Natural killer cell (primary cell): ENCODE measurements around the gene TRAPPC8. TPM values are rescaled to one million over a fixed set of nuclear protein-coding genes. Genes with fewer than 3 reads are reported as not detected.

Experiments used
- ATAC-seq, 3 donors: fragments of 150-1000 bp in 2 of 3; fragments of 200-7000 bp in 1 of 3; cut with Tn5 transposase; 1 replicate in 1 of 3; 2 replicates in 2 of 3; pipeline ENCODE4 v1.10.0; 2021; ENCODE audit warnings: mild to moderate bottlenecking in 2 of 3, moderate library complexity in 2 of 3
- DNase-seq, 2 donors: peaks; one replicate each; pipeline versions ENCODE4 v3.0.0 to v3.0.0-alpha.2; 2013 to 2021; ENCODE audit warnings: mixed read lengths in 1 of 2
- H3K27ac ChIP-seq: one replicate; pipeline ENCODE4 v1.5.1; 2013; ENCODE audit warnings: mild to moderate bottlenecking, low read length
- H3K27me3 ChIP-seq: one replicate; pipeline ENCODE4 v1.6.1; 2013; ENCODE audit warnings: low read length; ENCODE audit not compliant: control insufficient read depth, insufficient read depth
- H3K36me3 ChIP-seq: one replicate; pipeline ENCODE4 v1.6.1; 2013; ENCODE audit warnings: low read length; ENCODE audit not compliant: control insufficient read depth, insufficient read depth
- H3K4me1 ChIP-seq: one replicate; pipeline ENCODE4 v1.6.1; 2013; ENCODE audit warnings: low read length; ENCODE audit not compliant: control insufficient read depth, insufficient read depth
- H3K4me3 ChIP-seq: one replicate; pipeline ENCODE4 v1.5.1; 2013; ENCODE audit warnings: low read length
- H3K9me3 ChIP-seq: one replicate; pipeline ENCODE4 v1.6.1; 2013; ENCODE audit warnings: low read length; ENCODE audit not compliant: control insufficient read depth, insufficient read depth
- H3K27ac Mint-ChIP-seq, 2 donors: one replicate each; pipeline ENCODE4 v1.8.0; 2022; ENCODE audit warnings: mild to moderate bottlenecking in 2 of 2, mixed read lengths in 2 of 2, moderate library complexity in 1 of 2
- H3K27me3 Mint-ChIP-seq, 2 donors: one replicate each; pipeline ENCODE4 v1.8.0; 2022; ENCODE audit warnings: low read depth in 2 of 2, mixed read lengths in 2 of 2
- H3K36me3 Mint-ChIP-seq: one replicate; pipeline ENCODE4 v1.8.0; 2022; ENCODE audit warnings: mixed read lengths
- H3K4me1 Mint-ChIP-seq, 2 donors: one replicate each; pipeline ENCODE4 v1.8.0; 2022; ENCODE audit warnings: mixed read lengths in 2 of 2
- H3K4me3 Mint-ChIP-seq: one replicate; pipeline ENCODE4 v1.8.0; 2022; ENCODE audit warnings: mild to moderate bottlenecking, moderate library complexity, mixed read lengths
- H3K9me3 Mint-ChIP-seq, 2 donors: one replicate each; pipeline ENCODE4 v1.8.0; 2022; ENCODE audit warnings: mixed read lengths in 2 of 2
- WGBS: methylation state at CpG from one replicate; pipeline ENCODE4 v1.1.7; 2013; ENCODE audit warnings: missing lambda C conversion rate; ENCODE audit not compliant: insufficient coverage; 5-methylcytosine and 5-hydroxymethylcytosine counted together
- intact Hi-C: fragments of 100-400 bp; cut with micrococcal nuclease; formaldehyde crosslinking; loops from one replicate; pipeline ENCODE4 v1.14.2; 2022
- total RNA-seq, 4 donors: library from RNA; stranded (reverse); fragments of 120-200 nt in 1 of 4; gene quantifications; one replicate each; pipeline versions ENCODE4 v1.2.3 to v1.2.4, GENCODE V29; 2013 to 2022
- TF ChIP-seq, protein P1 (sequence below): fragments of 200-600 bp; IDR thresholded peaks from one replicate; pipeline ENCODE4 v1.8.0; 2022; ENCODE audit warnings: antibody characterized with exemption

TRAPPC8 gene, protein sequence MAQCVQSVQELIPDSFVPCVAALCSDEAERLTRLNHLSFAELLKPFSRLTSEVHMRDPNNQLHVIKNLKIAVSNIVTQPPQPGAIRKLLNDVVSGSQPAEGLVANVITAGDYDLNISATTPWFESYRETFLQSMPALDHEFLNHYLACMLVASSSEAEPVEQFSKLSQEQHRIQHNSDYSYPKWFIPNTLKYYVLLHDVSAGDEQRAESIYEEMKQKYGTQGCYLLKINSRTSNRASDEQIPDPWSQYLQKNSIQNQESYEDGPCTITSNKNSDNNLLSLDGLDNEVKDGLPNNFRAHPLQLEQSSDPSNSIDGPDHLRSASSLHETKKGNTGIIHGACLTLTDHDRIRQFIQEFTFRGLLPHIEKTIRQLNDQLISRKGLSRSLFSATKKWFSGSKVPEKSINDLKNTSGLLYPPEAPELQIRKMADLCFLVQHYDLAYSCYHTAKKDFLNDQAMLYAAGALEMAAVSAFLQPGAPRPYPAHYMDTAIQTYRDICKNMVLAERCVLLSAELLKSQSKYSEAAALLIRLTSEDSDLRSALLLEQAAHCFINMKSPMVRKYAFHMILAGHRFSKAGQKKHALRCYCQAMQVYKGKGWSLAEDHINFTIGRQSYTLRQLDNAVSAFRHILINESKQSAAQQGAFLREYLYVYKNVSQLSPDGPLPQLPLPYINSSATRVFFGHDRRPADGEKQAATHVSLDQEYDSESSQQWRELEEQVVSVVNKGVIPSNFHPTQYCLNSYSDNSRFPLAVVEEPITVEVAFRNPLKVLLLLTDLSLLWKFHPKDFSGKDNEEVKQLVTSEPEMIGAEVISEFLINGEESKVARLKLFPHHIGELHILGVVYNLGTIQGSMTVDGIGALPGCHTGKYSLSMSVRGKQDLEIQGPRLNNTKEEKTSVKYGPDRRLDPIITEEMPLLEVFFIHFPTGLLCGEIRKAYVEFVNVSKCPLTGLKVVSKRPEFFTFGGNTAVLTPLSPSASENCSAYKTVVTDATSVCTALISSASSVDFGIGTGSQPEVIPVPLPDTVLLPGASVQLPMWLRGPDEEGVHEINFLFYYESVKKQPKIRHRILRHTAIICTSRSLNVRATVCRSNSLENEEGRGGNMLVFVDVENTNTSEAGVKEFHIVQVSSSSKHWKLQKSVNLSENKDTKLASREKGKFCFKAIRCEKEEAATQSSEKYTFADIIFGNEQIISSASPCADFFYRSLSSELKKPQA (N-terminal part only)
- total RNA-seq = 10 to 100 TPM; 38.5 to 51.2 (median 41.4) TPM
- 93.2 TPM for total RNA-seq (2013)

DNA sequence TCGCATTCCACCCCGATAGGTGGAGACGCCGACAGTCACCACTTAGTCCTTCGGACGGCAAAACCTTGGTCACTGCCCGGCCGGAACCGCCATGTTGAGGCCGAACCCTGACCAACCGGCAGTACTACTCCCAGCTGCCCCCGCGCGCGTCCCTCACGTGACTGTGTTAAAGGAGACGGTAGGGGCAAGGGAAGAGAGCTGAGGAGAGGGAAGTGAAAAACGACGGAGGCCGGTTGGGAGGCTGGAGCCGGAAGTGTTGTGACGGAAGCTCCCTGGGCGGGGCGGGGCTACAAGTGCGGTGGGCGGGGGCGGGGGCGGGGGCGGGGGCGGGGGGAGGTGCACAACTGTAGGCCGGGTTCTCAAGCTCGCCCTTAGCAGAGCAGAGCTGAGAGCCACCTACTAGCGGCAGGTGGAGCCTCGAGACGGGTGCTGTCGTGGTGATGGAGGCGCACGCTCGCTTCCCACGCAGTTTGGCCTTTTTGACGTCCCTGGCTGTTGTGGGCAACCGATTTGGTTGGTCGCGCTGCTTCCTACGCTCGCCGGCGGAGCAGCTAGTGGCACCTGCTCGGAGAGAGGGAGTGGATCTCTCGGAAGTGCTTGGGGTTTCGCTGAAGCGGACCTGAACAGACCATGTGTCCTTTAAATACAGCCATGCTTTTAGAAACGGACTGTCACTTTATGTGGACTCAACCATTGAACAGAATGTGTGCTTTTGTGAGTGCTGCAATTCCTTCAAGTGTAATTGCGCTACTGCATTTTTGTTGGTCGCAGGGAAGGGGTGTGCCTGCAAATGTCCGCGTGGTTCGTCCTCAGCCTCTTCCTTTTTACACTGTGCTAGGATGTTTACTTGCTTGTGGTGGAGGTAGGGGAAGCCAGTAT lies at the start of gene TRAPPC8:
TSS of gene TRAPPC8 (minus strand) at position 130 of the 879 bp plus-strand sequence. CDS start 364 bp downstream, outside the sequence.
- H3K36me3 Mint-ChIP-seq = no peaks in the 10 kb centered on the region
- intact Hi-C loops = loop anchor here (1.0 to 5.0 kb wide), 5 partner anchors 75 to 529 kb away; partner anchors contain the start of genes GAREM1 and RNF125

DNA sequence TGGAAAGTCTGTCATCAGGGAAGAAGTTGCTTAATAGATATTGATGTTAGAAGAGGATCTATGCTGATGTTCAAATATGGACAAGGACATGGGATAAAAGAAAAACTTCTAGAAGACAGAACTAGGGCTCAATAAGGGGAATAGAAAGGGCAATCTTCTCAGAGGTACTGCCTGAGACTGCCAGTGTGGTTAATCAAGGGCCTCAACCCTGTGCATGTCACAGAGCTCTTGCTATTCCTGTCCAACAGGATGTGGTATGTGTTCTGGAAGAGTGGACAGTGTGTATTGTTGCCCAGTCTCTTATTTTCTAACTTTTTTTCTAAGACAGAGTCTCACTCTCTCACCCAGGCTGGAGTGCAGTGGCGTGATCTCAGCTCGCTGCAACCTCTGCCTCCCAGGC lies 47.9 kb upstream of the TRAPPC8 start:
- no peaks in the 10 kb centered on the region for H3K9me3 ChIP-seq
- H3K4me3 Mint-ChIP-seq = no peak overlapping the region
- intact Hi-C loops = no loop called here
- no peak overlapping the region for H3K4me3 ChIP-seq
- no peaks in the 10 kb centered on the region for H3K36me3 ChIP-seq
- no peaks in the 10 kb centered on the region for H3K36me3 Mint-ChIP-seq
- ATAC-seq (no peak), DNase-seq (no peak)
- peaks cover 2% of the 10 kb centered on the region for H3K4me1 ChIP-seq
- no peaks in the 10 kb centered on the region for H3K9me3 Mint-ChIP-seq
- no peak overlapping the region for H3K27ac ChIP-seq
- H3K27me3 ChIP-seq = no peaks in the 10 kb centered on the region
- TF ChIP-seq, protein P1, sequence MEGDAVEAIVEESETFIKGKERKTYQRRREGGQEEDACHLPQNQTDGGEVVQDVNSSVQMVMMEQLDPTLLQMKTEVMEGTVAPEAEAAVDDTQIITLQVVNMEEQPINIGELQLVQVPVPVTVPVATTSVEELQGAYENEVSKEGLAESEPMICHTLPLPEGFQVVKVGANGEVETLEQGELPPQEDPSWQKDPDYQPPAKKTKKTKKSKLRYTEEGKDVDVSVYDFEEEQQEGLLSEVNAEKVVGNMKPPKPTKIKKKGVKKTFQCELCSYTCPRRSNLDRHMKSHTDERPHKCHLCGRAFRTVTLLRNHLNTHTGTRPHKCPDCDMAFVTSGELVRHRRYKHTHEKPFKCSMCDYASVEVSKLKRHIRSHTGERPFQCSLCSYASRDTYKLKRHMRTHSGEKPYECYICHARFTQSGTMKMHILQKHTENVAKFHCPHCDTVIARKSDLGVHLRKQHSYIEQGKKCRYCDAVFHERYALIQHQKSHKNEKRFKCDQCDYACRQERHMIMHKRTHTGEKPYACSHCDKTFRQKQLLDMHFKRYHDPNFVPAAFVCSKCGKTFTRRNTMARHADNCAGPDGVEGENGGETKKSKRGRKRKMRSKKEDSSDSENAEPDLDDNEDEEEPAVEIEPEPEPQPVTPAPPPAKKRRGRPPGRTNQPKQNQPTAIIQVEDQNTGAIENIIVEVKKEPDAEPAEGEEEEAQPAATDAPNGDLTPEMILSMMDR = no peak
- peaks cover 5 to 6% of the 10 kb centered on the region in 2 donors for H3K4me1 Mint-ChIP-seq
- H3K27ac Mint-ChIP-seq = no peak overlapping the region
- H3K27me3 Mint-ChIP-seq = peaks cover 0 to 3% of the 10 kb centered on the region in 2 donors
- WGBS = 74% methylated on average over 2 of the region's 2 CpGs

More for the DNA sequence above, at the start of gene TRAPPC8:
- Mint-ChIP-seq H3K9me3 (no peaks in the 10 kb centered on the region), H3K4me1 (peaks cover 45 to 48% of the 10 kb centered on the region in 2 donors), H3K27me3 (peaks cover 0 to 2% of the 10 kb centered on the region in 2 donors), H3K27ac (peak within 1 kb of the TSS; percentile 95 to 99), H3K4me3 (peak within 1 kb of the TSS; percentile 99)
- DNase-seq (peak; percentile 85 to 96), ATAC-seq (peak; percentile 82 to 93 (median 83))
- H3K36me3 ChIP-seq = no peaks in the 10 kb centered on the region
- H3K27me3 ChIP-seq = no peaks in the 10 kb centered on the region
- H3K9me3 ChIP-seq = no peaks in the 10 kb centered on the region
- under 1% methylated on average over 52 of the region's 58 CpGs for WGBS
- TF ChIP-seq, protein P1 = no peak
- peak within 1 kb of the TSS; percentile 98 for H3K27ac ChIP-seq
- peak within 1 kb of the TSS; percentile 96 for H3K4me3 ChIP-seq
- H3K4me1 ChIP-seq = peaks cover 13% of the 10 kb centered on the region

DNA sequence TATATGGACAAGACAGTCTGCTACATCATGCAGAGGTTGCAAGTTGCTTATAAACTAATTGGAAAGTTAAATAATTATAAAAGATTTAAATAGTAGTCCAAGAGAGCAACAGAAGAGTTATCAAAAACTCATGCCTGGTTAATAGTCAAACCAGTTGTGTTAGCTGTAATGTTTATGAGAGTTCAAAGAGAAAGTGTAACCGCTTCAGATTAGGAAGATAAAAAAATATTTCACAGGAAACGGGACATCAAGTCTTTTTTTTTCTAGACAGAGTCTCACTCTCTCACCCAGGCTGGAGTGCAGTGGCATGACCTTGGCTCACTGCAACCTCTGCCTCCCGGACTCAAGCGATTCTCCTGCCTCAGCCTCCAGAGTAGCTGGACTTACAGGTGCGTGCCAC lies 41.0 kb upstream of the TRAPPC8 start:
- H3K27ac Mint-ChIP-seq = peak overlapping the region; percentile 4 to 8

More for the DNA sequence above, 41.0 kb upstream of the TRAPPC8 start:
- Histone ChIP-seq H3K27ac (no peak overlapping the region), H3K4me1 (peaks cover 13% of the 10 kb centered on the region), H3K27me3 (no peaks in the 10 kb centered on the region), H3K4me3 (no peak overlapping the region), H3K36me3 (no peaks in the 10 kb centered on the region), H3K9me3 (peaks cover 2% of the 10 kb centered on the region)
- ATAC-seq (peak; percentile 60 to 75 (median 61)), DNase-seq (peak in 1 of 2 donors; percentile 38)
- H3K4me1 Mint-ChIP-seq = peaks cover 16 to 19% of the 10 kb centered on the region in 2 donors
- H3K4me3 Mint-ChIP-seq = no peak overlapping the region
- intact Hi-C loops = no loop called here
- no peaks in the 10 kb centered on the region for H3K27me3 Mint-ChIP-seq
- peaks cover 0 to under 1% of the 10 kb centered on the region in 2 donors for H3K9me3 Mint-ChIP-seq
- TF ChIP-seq, protein P1 = no peak
- WGBS = 58% methylated on average over 5 of the region's 5 CpGs
- no peaks in the 10 kb centered on the region for H3K36me3 Mint-ChIP-seq
